Choroid plexus epithelial cell (primary cell): ENCODE data around the gene RSPH4A.

ENCODE experiments used
- DNase-seq: peaks from one replicate; pipeline ENCODE4 v3.0.0-alpha.2; 2010; ENCODE audit warnings: low read depth
- H3K4me3 ChIP-seq: 2 replicates; pipeline ENCODE4 v1.5.1; 2011; ENCODE audit warnings: low read depth, mild to moderate bottlenecking, control low read depth, low read length, moderate library complexity
- CTCF ChIP-seq: conservative IDR thresholded peaks from 2 replicates; pipeline ENCODE4 v1.5.1; 2011; ENCODE audit warnings: low read depth, mild to moderate bottlenecking, control low read depth, inconsistent platforms, low read length, moderate library complexity

RSPH4A gene

GRCh38 chr6:116676021-116676420 lies 59.7 kb downstream of the RSPH4A start:
- no peak for TF ChIP-seq CTCF
- H3K4me3 ChIP-seq = no peak overlapping the region
- no peak for DNase-seq

- peak within 1 kb of the TSS; percentile 84 for H3K4me3 ChIP-seq
- DNase-seq = peak; percentile 91
- no peak for TF ChIP-seq CTCF
Measured at GRCh38 chr6:116680880-116681672, 64.8 kb downstream of the RSPH4A start, which contains the start of gene KPNA5. TSS of gene KPNA5 (plus strand) at chr6:116681211. CDS start at chr6:116681335, 124 bp downstream.

- TF ChIP-seq CTCF = no peak
- H3K4me3 ChIP-seq = peak overlapping the region; percentile 33
- DNase-seq = peak; percentile 73
Measured at GRCh38 chr6:116682334-116682712, 66.0 kb downstream of the RSPH4A start.
